Measurements from ENCODE around the gene CISD1. TPM values are rescaled to one million over a fixed set of nuclear protein-coding genes. Genes with fewer than 3 reads are reported as not detected.
"Not testable (repeated sequence)": the region's sequence is repeated elsewhere in the genome, so short reads cannot be mapped to it uniquely, and the experiment has no call there.

Gene CISD1
- total RNA-seq, 2 donors from 2014 or later: 52.5 to 57.9 TPM

GRCh38 chr10:58237014-58237834 is 31.7 kb upstream of the CISD1 start:
- Histone ChIP-seq H3K4me3 (no peak overlapping the region), H3K27ac (no peak overlapping the region), H3K4me1 (no peaks in the 10 kb centered on the region), H3K9me3 (no peaks in the 10 kb centered on the region), H3K9ac (ENCODE audit: low read depth in 2 of 2, low read length in 2 of 2) (no peak overlapping the region), H3K36me3 (no peaks in the 10 kb centered on the region), H3K27me3 (no peaks in the 10 kb centered on the region)
- no peak for DNase-seq
- no peak for TF ChIP-seq CTCF (IDR thresholded peaks at IDR 0.05)
- intact Hi-C loops (cut with DNase I): no loop called here

- Histone ChIP-seq H3K9me3 (no peaks in the 10 kb centered on the region), H3K9ac (ENCODE audit: low read depth in 2 of 2, low read length in 2 of 2) (no peak overlapping the region), H3K27me3 (no peaks in the 10 kb centered on the region), H3K4me1 (no peaks in the 10 kb centered on the region), H3K4me3 (no peak overlapping the region), H3K36me3 (no peaks in the 10 kb centered on the region), H3K27ac (no peak overlapping the region)
- no peak for DNase-seq
- no peak for TF ChIP-seq CTCF (IDR thresholded peaks at IDR 0.05)
- intact Hi-C loops (cut with DNase I): no loop called here
Measured at GRCh38 chr10:58239561-58240169, 29.3 kb upstream of the CISD1 start.

- no peaks in the 10 kb centered on the region for H3K36me3 ChIP-seq
- no peaks in the 10 kb centered on the region for H3K4me1 ChIP-seq
- H3K4me3 ChIP-seq: no peak overlapping the region
- H3K27me3 ChIP-seq: no peaks in the 10 kb centered on the region
- no peak overlapping the region for H3K27ac ChIP-seq
- no peaks in the 10 kb centered on the region for H3K9me3 ChIP-seq
- DNase-seq: no peak
- TF ChIP-seq CTCF (IDR thresholded peaks at IDR 0.05): no peak
- H3K9ac ChIP-seq (ENCODE audit: low read depth in 2 of 2, low read length in 2 of 2): no peak overlapping the region
- intact Hi-C loops (cut with DNase I): no loop called here
Measured at GRCh38 chr10:58240531-58240930, 28.4 kb upstream of the CISD1 start.

GRCh38 chr10:58241346-58241745 is 27.6 kb upstream of the CISD1 start:
- intact Hi-C loops (cut with DNase I): no loop called here
- H3K9me3 ChIP-seq: no peaks in the 10 kb centered on the region
- H3K36me3 ChIP-seq: no peaks in the 10 kb centered on the region
- TF ChIP-seq CTCF (IDR thresholded peaks at IDR 0.05): no peak
- no peak overlapping the region for H3K9ac ChIP-seq (ENCODE audit: low read depth in 2 of 2, low read length in 2 of 2)
- H3K27me3 ChIP-seq: no peaks in the 10 kb centered on the region
- no peak for DNase-seq
- no peaks in the 10 kb centered on the region for H3K4me1 ChIP-seq
- no peak overlapping the region for H3K4me3 ChIP-seq
- no peak overlapping the region for H3K27ac ChIP-seq

GRCh38 chr10:58243269-58243668 is 25.7 kb upstream of the CISD1 start:
- no peak overlapping the region for H3K4me3 ChIP-seq
- no peak overlapping the region for H3K27ac ChIP-seq
- no peaks in the 10 kb centered on the region for H3K4me1 ChIP-seq
- H3K9ac ChIP-seq (ENCODE audit: low read depth in 2 of 2, low read length in 2 of 2): no peak overlapping the region
- no peaks in the 10 kb centered on the region for H3K9me3 ChIP-seq
- H3K36me3 ChIP-seq: no peaks in the 10 kb centered on the region
- intact Hi-C loops (cut with DNase I): no loop called here
- no peaks in the 10 kb centered on the region for H3K27me3 ChIP-seq
- no peak for DNase-seq
- no peak for TF ChIP-seq CTCF (IDR thresholded peaks at IDR 0.05)

- H3K9me3 ChIP-seq; H3K27me3 ChIP-seq; H3K27ac ChIP-seq; DNase-seq; H3K4me1 ChIP-seq; H3K9ac ChIP-seq (ENCODE audit: low read depth in 2 of 2, low read length in 2 of 2); intact Hi-C loops (cut with DNase I); H3K36me3 ChIP-seq; H3K4me3 ChIP-seq: not testable (repeated sequence)
Measured at GRCh38 chr10:58243801-58244200, 25.2 kb upstream of the CISD1 start.

- H3K4me3 ChIP-seq; intact Hi-C loops (cut with DNase I); H3K9me3 ChIP-seq; H3K4me1 ChIP-seq; H3K36me3 ChIP-seq; H3K27ac ChIP-seq; H3K27me3 ChIP-seq; H3K9ac ChIP-seq (ENCODE audit: low read depth in 2 of 2, low read length in 2 of 2); DNase-seq: not testable (repeated sequence)
Measured at GRCh38 chr10:58244242-58244641, 24.7 kb upstream of the CISD1 start.

GRCh38 chr10:58244666-58245065 is 24.3 kb upstream of the CISD1 start:
- H3K4me3 ChIP-seq; H3K27ac ChIP-seq; H3K9me3 ChIP-seq; DNase-seq; intact Hi-C loops (cut with DNase I); H3K9ac ChIP-seq (ENCODE audit: low read depth in 2 of 2, low read length in 2 of 2); H3K27me3 ChIP-seq; H3K4me1 ChIP-seq; H3K36me3 ChIP-seq: not testable (repeated sequence)

Data from colonic mucosa (tissue), 4 donors.